ENCODE measurements around the gene CROCC2.

CROCC2 gene

DNA sequence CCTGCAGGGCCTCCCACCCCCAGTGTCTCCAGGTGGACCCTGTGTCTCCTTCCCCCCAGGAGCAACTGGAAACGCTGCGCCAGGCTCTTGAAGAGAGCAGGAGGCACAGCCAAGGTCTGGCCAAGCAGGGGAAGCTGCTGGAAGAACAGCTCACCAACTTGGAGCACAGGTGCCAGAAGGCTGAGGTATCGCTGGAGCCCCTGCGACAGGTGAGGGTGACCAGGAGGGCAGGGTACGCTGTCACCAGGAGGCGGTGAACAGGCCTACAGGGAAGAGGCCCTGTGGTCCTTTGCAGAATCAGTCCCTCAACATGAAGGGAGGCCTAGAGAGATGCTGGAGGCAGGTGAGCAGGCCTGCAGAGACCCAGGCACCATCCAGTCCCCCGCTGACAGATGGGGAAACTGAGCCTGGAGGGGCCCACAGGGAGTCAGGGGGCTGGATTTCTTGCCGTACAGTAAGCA, 76.7 kb downstream of the CROCC2 start:
- DNase-seq: no peak
- CTCF ChIA-PET: interaction anchor here (0.7 to 2.0 kb wide), 7 partner anchors 10 to 81 kb away, joined by 3 to 8 read pairs (median 3); no protein-coding TSS in a partner anchor
- H3K4me1 ChIP-seq (ENCODE audit: control extremely low read depth in 1 of 4, control insufficient read depth in 4 of 4, insufficient read depth in 4 of 4, low read length in 3 of 4): peaks cover 0 to 19% (median 7%) of the 10 kb centered on the region in 4 experiments
- peaks cover 0 to 5% (median 0%) of the 10 kb centered on the region in 5 experiments for H3K9me3 ChIP-seq (ENCODE audit: control extremely low read depth in 1 of 5, control insufficient read depth in 4 of 5, insufficient read depth in 2 of 5, low read depth in 1 of 5, low read length in 4 of 5)
- no peaks in the 10 kb centered on the region for H3K36me3 ChIP-seq (ENCODE audit: control insufficient read depth in 4 of 4, insufficient read depth in 4 of 4, low read length in 3 of 4)
- H3K4me3 ChIP-seq (ENCODE audit: control insufficient read depth in 1 of 7, extremely low read depth in 1 of 7, insufficient read depth in 4 of 7, low read depth in 2 of 7, low read length in 6 of 7): peak overlapping the region in 1 of 7 experiments; percentile 19
- POLR2A ChIA-PET: no interaction called here
- 97% methylated on average over 6 of the region's 8 CpGs for WGBS (ENCODE audit: insufficient coverage)
- peaks cover 0 to 7% (median 0%) of the 10 kb centered on the region in 5 experiments for H3K27me3 ChIP-seq (replicated peaks in 2 of 5; ENCODE audit: control insufficient read depth in 4 of 5, insufficient read depth in 5 of 5, low read length in 4 of 5)
- no peak overlapping the region for H3K27ac ChIP-seq (ENCODE audit: insufficient read depth in 1 of 2, low read depth in 1 of 2, low read length in 2 of 2, poor library complexity in 1 of 2, severe bottlenecking in 2 of 2)

DNA sequence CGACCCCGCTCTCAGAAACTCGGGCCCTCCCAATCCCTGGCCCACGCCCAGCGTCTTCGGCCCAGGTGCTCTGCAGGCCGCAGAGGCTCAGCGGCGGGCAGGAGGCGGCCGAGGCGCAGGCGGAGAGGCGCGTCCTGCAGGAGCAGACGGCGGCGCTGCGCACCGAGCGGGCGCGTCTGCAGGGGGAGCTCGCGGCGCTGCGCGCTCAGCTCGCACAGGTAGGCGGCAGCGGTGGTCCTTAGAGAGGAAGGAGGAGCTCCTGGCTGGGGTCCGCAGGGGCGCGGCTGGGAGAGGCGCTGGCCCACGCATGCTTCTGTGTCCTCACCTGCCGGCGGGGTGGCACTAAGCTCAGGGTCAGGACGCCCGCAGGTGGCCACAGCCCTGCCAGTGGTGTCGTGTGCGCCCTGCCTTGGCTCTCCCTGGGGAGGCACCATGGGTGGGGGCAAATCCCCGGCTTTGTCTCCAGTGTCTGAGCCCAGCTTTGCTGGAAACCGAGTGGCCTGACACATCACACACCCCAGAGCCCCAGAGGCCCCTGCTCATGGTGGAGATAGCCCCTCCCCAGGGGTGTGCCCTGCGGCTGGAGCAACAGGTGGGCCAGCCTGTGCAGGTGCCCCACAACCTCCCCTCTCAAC, 77.3 kb downstream of the CROCC2 start:
- 8% methylated on average over 42 of the region's 45 CpGs for WGBS (ENCODE audit: insufficient coverage)
- ChIA-PET CTCF (interaction anchor here (0.6 to 2.0 kb wide), 17 partner anchors 9 to 307 kb away, joined by 3 to 8 read pairs (median 3); partner anchors contain the start of gene SNED1), POLR2A (no interaction called here)
- H3K36me3 ChIP-seq (ENCODE audit: control insufficient read depth in 4 of 4, insufficient read depth in 4 of 4, low read length in 3 of 4): no peaks in the 10 kb centered on the region
- peaks cover 0 to 7% (median 0%) of the 10 kb centered on the region in 5 experiments for H3K27me3 ChIP-seq (replicated peaks in 2 of 5; ENCODE audit: control insufficient read depth in 4 of 5, insufficient read depth in 5 of 5, low read length in 4 of 5)
- peak overlapping the region in 2 of 7 experiments; percentile 19 to 36 for H3K4me3 ChIP-seq (ENCODE audit: control insufficient read depth in 1 of 7, extremely low read depth in 1 of 7, insufficient read depth in 4 of 7, low read depth in 2 of 7, low read length in 6 of 7)
- DNase-seq: peak; percentile 56 to 75 (median 72)
- peaks cover 0 to 19% (median 7%) of the 10 kb centered on the region in 4 experiments for H3K4me1 ChIP-seq (ENCODE audit: control extremely low read depth in 1 of 4, control insufficient read depth in 4 of 4, insufficient read depth in 4 of 4, low read length in 3 of 4)
- H3K27ac ChIP-seq (ENCODE audit: insufficient read depth in 1 of 2, low read depth in 1 of 2, low read length in 2 of 2, poor library complexity in 1 of 2, severe bottlenecking in 2 of 2): no peak overlapping the region
- H3K9me3 ChIP-seq (ENCODE audit: control extremely low read depth in 1 of 5, control insufficient read depth in 4 of 5, insufficient read depth in 2 of 5, low read depth in 1 of 5, low read length in 4 of 5): peaks cover 0 to 11% (median 6%) of the 10 kb centered on the region in 5 experiments

DNA sequence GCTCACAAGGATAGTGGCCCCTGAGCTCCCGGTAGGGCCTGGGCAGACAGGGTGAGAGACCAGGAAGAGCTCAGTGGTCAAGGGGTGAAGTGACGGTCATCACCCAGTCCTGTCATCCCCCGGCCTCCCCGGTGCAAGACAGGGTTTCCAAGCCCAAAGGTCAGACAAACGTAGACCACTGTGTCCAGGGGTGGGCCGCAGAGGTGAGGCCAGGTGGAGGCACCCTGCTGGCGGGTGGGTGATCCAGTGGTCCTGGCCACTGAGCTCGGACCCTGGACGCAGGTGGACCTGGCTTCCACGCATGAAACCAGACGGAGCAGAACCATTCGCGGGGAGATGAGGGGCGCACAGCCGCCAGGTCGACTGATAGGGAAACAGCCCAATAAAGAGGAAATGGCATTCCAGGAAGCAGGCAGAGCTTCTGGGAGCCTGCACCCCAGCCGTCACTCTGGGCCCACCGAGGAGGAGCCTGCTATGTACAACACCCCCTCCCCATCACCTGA, 77.9 kb downstream of the CROCC2 start:
- ChIA-PET CTCF (interaction anchor here (0.6 to 2.0 kb wide), 17 partner anchors 9 to 306 kb away, joined by 3 to 8 read pairs (median 3); partner anchors contain the start of gene SNED1), POLR2A (no interaction called here)
- H3K36me3 ChIP-seq (ENCODE audit: control insufficient read depth in 4 of 4, insufficient read depth in 4 of 4, low read length in 3 of 4): no peaks in the 10 kb centered on the region
- DNase-seq: no peak
- H3K4me3 ChIP-seq (ENCODE audit: control insufficient read depth in 1 of 7, extremely low read depth in 1 of 7, insufficient read depth in 4 of 7, low read depth in 2 of 7, low read length in 6 of 7): no peak overlapping the region
- no peak overlapping the region for H3K27ac ChIP-seq (ENCODE audit: insufficient read depth in 1 of 2, low read depth in 1 of 2, low read length in 2 of 2, poor library complexity in 1 of 2, severe bottlenecking in 2 of 2)
- H3K4me1 ChIP-seq (ENCODE audit: control extremely low read depth in 1 of 4, control insufficient read depth in 4 of 4, insufficient read depth in 4 of 4, low read length in 3 of 4): peaks cover 0 to 19% (median 7%) of the 10 kb centered on the region in 4 experiments
- 82% methylated on average over 15 of the region's 18 CpGs for WGBS (ENCODE audit: insufficient coverage)
- peaks cover 0 to 7% (median 0%) of the 10 kb centered on the region in 5 experiments for H3K27me3 ChIP-seq (replicated peaks in 2 of 5; ENCODE audit: control insufficient read depth in 4 of 5, insufficient read depth in 5 of 5, low read length in 4 of 5)
- H3K9me3 ChIP-seq (ENCODE audit: control extremely low read depth in 1 of 5, control insufficient read depth in 4 of 5, insufficient read depth in 2 of 5, low read depth in 1 of 5, low read length in 4 of 5): peaks cover 0 to 17% (median 10%) of the 10 kb centered on the region in 5 experiments

DNA sequence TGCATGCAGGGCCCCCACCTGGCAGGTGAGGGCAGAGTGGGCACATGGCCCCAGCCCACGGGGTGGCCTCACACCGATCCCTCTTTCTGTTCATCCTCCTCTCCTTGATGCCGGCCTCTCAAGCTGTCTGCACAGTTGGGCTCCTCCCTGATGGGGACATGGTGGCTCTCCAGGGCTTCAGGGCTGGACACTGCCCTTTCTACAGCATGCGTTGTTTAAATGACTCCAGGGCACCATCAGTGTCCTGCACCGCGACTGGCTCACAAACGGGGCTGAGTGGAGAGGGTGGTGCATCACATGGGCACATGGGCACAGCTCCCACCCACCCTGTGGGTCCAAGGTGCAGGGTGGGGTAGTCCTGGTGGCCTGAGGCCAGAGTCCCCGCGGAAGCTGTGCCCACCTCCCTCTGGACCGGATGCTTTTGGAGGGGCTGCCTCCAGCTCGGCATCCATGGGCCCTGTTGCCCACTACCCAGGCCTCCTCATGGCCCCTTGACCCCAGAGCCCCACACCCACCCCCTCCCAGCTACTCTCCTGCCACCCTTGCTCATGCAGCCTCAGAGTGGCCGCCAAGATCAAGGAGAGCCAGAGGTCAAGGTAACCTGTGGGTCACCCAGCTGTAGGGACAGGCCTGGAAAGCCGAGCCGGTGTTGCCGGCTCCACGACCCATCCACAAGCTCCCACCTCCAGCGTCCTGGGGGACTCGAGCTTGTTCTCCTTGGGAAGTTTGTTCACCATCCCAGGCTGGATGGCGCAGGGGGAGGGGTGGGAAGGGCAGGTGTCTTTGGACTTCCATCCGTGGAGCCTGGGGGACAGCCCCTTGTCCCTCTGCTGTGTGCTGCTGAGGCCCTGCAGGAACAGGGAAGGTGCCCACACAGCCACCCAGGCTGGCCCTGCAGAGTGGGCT, 80.0 kb downstream of the CROCC2 start:
- H3K36me3 ChIP-seq (ENCODE audit: control insufficient read depth in 4 of 4, insufficient read depth in 4 of 4, low read length in 3 of 4): no peaks in the 10 kb centered on the region
- DNase-seq: no peak
- peaks cover 0 to 20% (median 10%) of the 10 kb centered on the region in 5 experiments for H3K9me3 ChIP-seq (ENCODE audit: control extremely low read depth in 1 of 5, control insufficient read depth in 4 of 5, insufficient read depth in 2 of 5, low read depth in 1 of 5, low read length in 4 of 5)
- peaks cover 0 to 18% (median 7%) of the 10 kb centered on the region in 4 experiments for H3K4me1 ChIP-seq (ENCODE audit: control extremely low read depth in 1 of 4, control insufficient read depth in 4 of 4, insufficient read depth in 4 of 4, low read length in 3 of 4)
- no peak overlapping the region for H3K4me3 ChIP-seq (ENCODE audit: control insufficient read depth in 1 of 7, extremely low read depth in 1 of 7, insufficient read depth in 4 of 7, low read depth in 2 of 7, low read length in 6 of 7)
- ChIA-PET CTCF (interaction anchor here (1.2 to 1.3 kb wide), 2 partner anchors 19 to 20 kb away, joined by 4 read pairs; no protein-coding TSS in a partner anchor), POLR2A (no interaction called here)
- H3K27ac ChIP-seq (ENCODE audit: insufficient read depth in 1 of 2, low read depth in 1 of 2, low read length in 2 of 2, poor library complexity in 1 of 2, severe bottlenecking in 2 of 2): no peak overlapping the region
- peaks cover 0 to 7% (median 0%) of the 10 kb centered on the region in 5 experiments for H3K27me3 ChIP-seq (replicated peaks in 2 of 5; ENCODE audit: control insufficient read depth in 4 of 5, insufficient read depth in 5 of 5, low read length in 4 of 5)
- WGBS (ENCODE audit: insufficient coverage): 93% methylated on average over 18 of the region's 20 CpGs

DNA sequence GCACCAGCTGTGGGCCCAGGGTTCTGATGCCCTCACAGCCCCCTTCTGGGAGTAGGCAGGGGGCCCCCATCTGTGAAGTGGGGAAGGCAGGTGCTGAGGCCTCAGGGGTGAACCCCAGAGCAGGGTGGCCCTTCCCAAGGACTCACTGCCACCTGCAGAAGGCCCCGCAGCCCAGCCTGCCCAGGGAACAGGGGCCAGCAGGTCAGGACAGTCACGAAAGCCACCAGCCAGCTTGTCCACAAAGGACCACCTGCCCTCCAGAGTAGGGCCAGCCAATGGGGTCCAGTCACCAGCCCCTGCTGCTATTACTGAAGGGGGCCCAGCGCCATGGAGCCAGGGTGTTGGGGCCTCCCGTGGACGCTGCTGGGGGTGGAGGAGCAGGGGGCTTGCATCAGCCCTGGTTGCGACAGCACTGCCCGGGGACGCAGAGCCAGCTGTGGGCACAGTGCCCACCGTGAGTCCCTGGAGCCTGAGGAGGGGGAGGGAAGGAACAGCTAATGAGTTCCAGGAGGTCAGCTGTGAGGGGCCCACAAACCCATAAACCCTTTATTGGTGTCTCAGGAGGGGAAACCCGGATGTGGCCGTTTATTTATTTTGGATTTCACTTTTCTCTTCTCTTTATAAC, 80.8 kb downstream of the CROCC2 start:
- Histone ChIP-seq H3K4me1 (ENCODE audit: control extremely low read depth in 1 of 4, control insufficient read depth in 4 of 4, insufficient read depth in 4 of 4, low read length in 3 of 4) (peaks cover 0 to 15% (median 5%) of the 10 kb centered on the region in 4 experiments), H3K36me3 (ENCODE audit: control insufficient read depth in 4 of 4, insufficient read depth in 4 of 4, low read length in 3 of 4) (no peaks in the 10 kb centered on the region), H3K27me3 (replicated peaks in 2 of 5; ENCODE audit: control insufficient read depth in 4 of 5, insufficient read depth in 5 of 5, low read length in 4 of 5) (peaks cover 0 to 7% (median 0%) of the 10 kb centered on the region in 5 experiments), H3K4me3 (ENCODE audit: control insufficient read depth in 1 of 7, extremely low read depth in 1 of 7, insufficient read depth in 4 of 7, low read depth in 2 of 7, low read length in 6 of 7) (no peak overlapping the region), H3K27ac (ENCODE audit: insufficient read depth in 1 of 2, low read depth in 1 of 2, low read length in 2 of 2, poor library complexity in 1 of 2, severe bottlenecking in 2 of 2) (no peak overlapping the region), H3K9me3 (ENCODE audit: control extremely low read depth in 1 of 5, control insufficient read depth in 4 of 5, insufficient read depth in 2 of 5, low read depth in 1 of 5, low read length in 4 of 5) (peaks cover 0 to 20% (median 10%) of the 10 kb centered on the region in 5 experiments)
- WGBS (ENCODE audit: insufficient coverage): 53% methylated on average over 7 of the region's 11 CpGs
- no peak for DNase-seq
- ChIA-PET POLR2A (no interaction called here), CTCF (interaction anchor here (1.2 to 1.3 kb wide), 2 partner anchors 19 to 20 kb away, joined by 4 read pairs; no protein-coding TSS in a partner anchor)

DNA sequence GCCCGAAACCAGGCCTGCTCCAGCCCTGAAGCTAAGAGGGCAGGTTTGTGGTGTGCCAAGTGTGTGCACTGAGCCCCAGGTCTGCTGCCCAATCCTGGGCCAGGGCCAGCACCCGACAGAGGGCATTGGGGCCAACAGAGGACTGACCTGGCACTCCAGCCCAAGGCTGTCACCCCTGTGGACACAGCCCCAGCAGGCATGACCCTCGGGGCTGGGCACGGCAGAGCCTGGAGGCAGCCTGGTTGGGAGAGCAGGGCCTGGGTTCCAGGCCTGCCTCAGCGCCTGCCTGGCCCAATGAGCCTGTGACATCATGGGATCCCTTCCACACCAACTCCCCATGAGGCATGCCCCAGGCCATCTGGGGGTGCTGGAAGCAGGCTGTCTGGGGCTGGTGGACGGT, 81.5 kb downstream of the CROCC2 start:
- H3K27ac ChIP-seq (ENCODE audit: insufficient read depth in 1 of 2, low read depth in 1 of 2, low read length in 2 of 2, poor library complexity in 1 of 2, severe bottlenecking in 2 of 2): no peak overlapping the region
- CTCF ChIA-PET: no interaction called here
- peaks cover 0 to 17% (median 6%) of the 10 kb centered on the region in 4 experiments for H3K4me1 ChIP-seq (ENCODE audit: control extremely low read depth in 1 of 4, control insufficient read depth in 4 of 4, insufficient read depth in 4 of 4, low read length in 3 of 4)

More for the DNA sequence above, 81.5 kb downstream of the CROCC2 start:
- peaks cover 0 to 5% (median 0%) of the 10 kb centered on the region in 5 experiments for H3K27me3 ChIP-seq (replicated peaks in 2 of 5; ENCODE audit: control insufficient read depth in 4 of 5, insufficient read depth in 5 of 5, low read length in 4 of 5)
- H3K4me3 ChIP-seq (ENCODE audit: control insufficient read depth in 1 of 7, extremely low read depth in 1 of 7, insufficient read depth in 4 of 7, low read depth in 2 of 7, low read length in 6 of 7): no peak overlapping the region
- 100% methylated on average over 4 of the region's 6 CpGs for WGBS (ENCODE audit: insufficient coverage)
- peaks cover 0 to 20% (median 10%) of the 10 kb centered on the region in 5 experiments for H3K9me3 ChIP-seq (ENCODE audit: control extremely low read depth in 1 of 5, control insufficient read depth in 4 of 5, insufficient read depth in 2 of 5, low read depth in 1 of 5, low read length in 4 of 5)
- no peaks in the 10 kb centered on the region for H3K36me3 ChIP-seq (ENCODE audit: control insufficient read depth in 4 of 4, insufficient read depth in 4 of 4, low read length in 3 of 4)
- POLR2A ChIA-PET: no interaction called here
- DNase-seq: no peak
